Keratinocyte (primary cell): ENCODE measurements around the gene FOXL2. TPM values are rescaled to one million over a fixed set of nuclear protein-coding genes. Genes with fewer than 3 reads are reported as not detected.
"Not testable (repeated sequence)": the region's sequence is repeated elsewhere in the genome, so short reads cannot be mapped to it uniquely, and the experiment has no call there.

Experiments used
- DNase-seq: peaks from one replicate; pipeline ENCODE4 v3.0.0-alpha.2; 2011; ENCODE audit warnings: low read depth, missing footprints, low spot score
- FAIRE-seq: peaks from 2 replicates; lab custom pipeline; 2011; peaks lifted over from hg19 to GRCh38; lab: Jason Lieb, UNC
- H2AFZ ChIP-seq: 2 replicates; pipeline ENCODE4 v1.6.0; 2012; ENCODE audit warnings: low read length, control low read depth, inconsistent platforms; ENCODE audit not compliant: control insufficient read depth
- H3K27ac ChIP-seq: 2 replicates; pipeline ENCODE4 v1.5.1; 2011; ENCODE audit warnings: low read length; ENCODE audit not compliant: control insufficient read depth, insufficient read depth
- H3K27me3 ChIP-seq: 3 replicates; pipeline ENCODE4 v1.6.0; 2011; ENCODE audit warnings: low read length; ENCODE audit not compliant: control insufficient read depth, insufficient read depth; ENCODE audit errors: extremely low read depth
- H3K36me3 ChIP-seq, 2 experiments: 2 replicates in 1 of 2; 3 replicates in 1 of 2; pipeline ENCODE4 v1.5.1; 2011; ENCODE audit warnings: low read length in 2 of 2, mild to moderate bottlenecking in 1 of 2; ENCODE audit not compliant: control insufficient read depth in 2 of 2, insufficient read depth in 2 of 2; ENCODE audit errors: extremely low read depth in 1 of 2
- H3K4me1 ChIP-seq: 3 replicates; pipeline ENCODE4 v1.5.1; 2011; ENCODE audit warnings: low read length; ENCODE audit not compliant: control insufficient read depth, insufficient read depth; ENCODE audit errors: extremely low read depth
- H3K4me2 ChIP-seq: 3 replicates; pipeline ENCODE4 v1.6.0; 2011; ENCODE audit warnings: low read depth, low read length; ENCODE audit not compliant: control insufficient read depth, insufficient read depth; ENCODE audit errors: extremely low read depth
- H3K4me3 ChIP-seq, 3 experiments: fragments of 200-600 bp in 1 of 3; sonication (generic) in 1 of 3; 2 replicates in 2 of 3; 3 replicates in 1 of 3; pipeline ENCODE4 v1.5.1; 2011 to 2016; ENCODE audit warnings: low read length in 3 of 3, mild to moderate bottlenecking in 3 of 3, control low read depth in 2 of 3, inconsistent platforms in 1 of 3, low read depth in 1 of 3, mixed read lengths in 1 of 3, mixed run types in 1 of 3, moderate library complexity in 1 of 3; ENCODE audit not compliant: control insufficient read depth in 2 of 3, insufficient read depth in 2 of 3; ENCODE audit errors: extremely low read depth in 1 of 3
- H3K79me2 ChIP-seq: 2 replicates; pipeline ENCODE4 v1.6.0; 2012; ENCODE audit warnings: low read length; ENCODE audit not compliant: control insufficient read depth, insufficient read depth
- H3K9ac ChIP-seq: 3 replicates; pipeline ENCODE4 v1.6.0; 2011; ENCODE audit warnings: low read length; ENCODE audit not compliant: control insufficient read depth, insufficient read depth; ENCODE audit errors: extremely low read depth
- H3K9me1 ChIP-seq: 3 replicates; pipeline ENCODE4 v1.6.0; 2011; ENCODE audit warnings: low read length; ENCODE audit not compliant: control insufficient read depth, insufficient read depth; ENCODE audit errors: extremely low read depth
- H3K9me3 ChIP-seq: 2 replicates; pipeline ENCODE4 v1.5.1; 2012; ENCODE audit warnings: low read depth, low read length; ENCODE audit not compliant: control insufficient read depth
- H4K20me1 ChIP-seq: 3 replicates; pipeline ENCODE4 v1.6.0; 2011; ENCODE audit warnings: low read length; ENCODE audit not compliant: control insufficient read depth, insufficient read depth; ENCODE audit errors: extremely low read depth
- CTCF ChIP-seq, 3 experiments: IDR thresholded peaks in 1 of 3; conservative IDR thresholded peaks in 1 of 3; optimal IDR thresholded peaks in 1 of 3; 2 replicates in 2 of 3; 3 replicates in 1 of 3; pipeline versions ENCODE3 to v1.5.1; 2011; ENCODE audit warnings: low read length in 3 of 3, mild to moderate bottlenecking in 3 of 3, moderate library complexity in 2 of 3, control low read depth in 1 of 3, inconsistent platforms in 1 of 3; ENCODE audit not compliant: insufficient read depth in 2 of 3; ENCODE audit errors: extremely low read depth in 1 of 3
- EZH2 ChIP-seq: IDR thresholded peaks from one replicate; pipeline ENCODE4 v1.6.1; 2012; ENCODE audit warnings: inconsistent platforms, mild to moderate bottlenecking, low read length, moderate library complexity
- dilution Hi-C: fragments of 300-500 bp; cut with MboI; formaldehyde crosslinking; loops from one replicate; pipeline ENCODE4 v1.7.0; 2020; ENCODE audit warnings: low sequenced_read_pairs; ENCODE audit not compliant: extremely low pct_ligation_motif_present
- polyA plus RNA-seq, 5 experiments: library from polyadenylated mRNA; depleted of rRNA in 3 of 5; stranded (reverse) in 3 of 5; stranded (forward) in 1 of 5; unstranded in 1 of 5; fragments of >200 nt; gene quantifications; 1 replicate in 1 of 5; 2 replicates in 3 of 5; 3 replicates in 1 of 5; pipeline versions ENCODE4 v1.2.1 to v1.2.3, GENCODE V29; 2011 to 2012; ENCODE audit warnings: missing spikeins in 2 of 5, low read depth in 1 of 5, low replicate concordance in 1 of 5

The FOXL2 gene
- polyA plus RNA-seq, 1 donor (not counting 4 experiments of a cell fraction or from before 2014, with no cell fraction given) = 0.25 TPM

GRCh38 chr3:138923531-138923994 lies 23.4 kb downstream of the FOXL2 start:
- dilution Hi-C loops = loop anchor here (25.0 kb wide), 1 partner anchor 111 kb away; no protein-coding TSS in a partner anchor
- TF ChIP-seq EZH2 (no peak), CTCF (optimal IDR thresholded peaks at IDR 0.05 in 1 of 3, IDR thresholded peaks at IDR 0.05 in 1 of 3, conservative IDR thresholded peaks at IDR 0.05 in 1 of 3; ENCODE audit: extremely low read depth in 1 of 3, insufficient read depth in 2 of 3, low read length in 3 of 3) (peak; percentile 88 to 95 (median 94))
- Histone ChIP-seq H3K9me3 (no peaks in the 10 kb centered on the region), H3K79me2 (no peaks in the 10 kb centered on the region), H3K9ac (no peak overlapping the region), H3K4me1 (peaks cover 18% of the 10 kb centered on the region), H3K27me3 (no peaks in the 10 kb centered on the region), H2AFZ (peak overlapping the region; percentile 77), H3K9me1 (no peaks in the 10 kb centered on the region), H3K4me3 (no peak overlapping the region), H3K27ac (no peak overlapping the region), H3K36me3 (no peaks in the 10 kb centered on the region), H3K4me2 (peak overlapping the region; percentile 37), H4K20me1 (no peaks in the 10 kb centered on the region)
- DNase-seq = peak; percentile 59
- peak; percentile 67 for FAIRE-seq

GRCh38 chr3:138922400-138922799 lies 24.5 kb downstream of the FOXL2 start:
- H3K27me3 ChIP-seq, H3K9me3 ChIP-seq, H3K79me2 ChIP-seq, H3K4me3 ChIP-seq, DNase-seq, H3K9me1 ChIP-seq, H4K20me1 ChIP-seq, FAIRE-seq, H3K36me3 ChIP-seq, H2AFZ ChIP-seq: not testable (repeated sequence)
- Histone ChIP-seq H3K9ac (peak overlapping the region; percentile 28), H3K27ac (peak overlapping the region; percentile 39), H3K4me2 (peak overlapping the region; percentile 17), H3K4me1 (peaks cover 18% of the 10 kb centered on the region)
- peak in 1 of 3 experiments; percentile 6 for TF ChIP-seq CTCF (optimal IDR thresholded peaks at IDR 0.05 in 1 of 3, IDR thresholded peaks at IDR 0.05 in 1 of 3, conservative IDR thresholded peaks at IDR 0.05 in 1 of 3; ENCODE audit: extremely low read depth in 1 of 3, insufficient read depth in 2 of 3, low read length in 3 of 3)
- dilution Hi-C loops = loop anchor here (25.0 kb wide), 1 partner anchor 110 kb away; no protein-coding TSS in a partner anchor
